Measurements from ENCODE around the gene ITPR1. TPM values are rescaled to one million over a fixed set of nuclear protein-coding genes. Genes with fewer than 3 reads are reported as not detected.
"Not testable (repeated sequence)": the region's sequence is repeated elsewhere in the genome, so short reads cannot be mapped to it uniquely, and the experiment has no call there.

Gene ITPR1
- 10 to 100 TPM; 36.8 to 43.8 TPM for total RNA-seq
- long read RNA-seq, full-length matches to known transcripts = 6 of 22 reads
- long read RNA-seq, partial matches to known transcripts = 10 of 22 reads
- long read RNA-seq, other reads (novel, unspliced or antisense) = 6 of 22 reads

DNA sequence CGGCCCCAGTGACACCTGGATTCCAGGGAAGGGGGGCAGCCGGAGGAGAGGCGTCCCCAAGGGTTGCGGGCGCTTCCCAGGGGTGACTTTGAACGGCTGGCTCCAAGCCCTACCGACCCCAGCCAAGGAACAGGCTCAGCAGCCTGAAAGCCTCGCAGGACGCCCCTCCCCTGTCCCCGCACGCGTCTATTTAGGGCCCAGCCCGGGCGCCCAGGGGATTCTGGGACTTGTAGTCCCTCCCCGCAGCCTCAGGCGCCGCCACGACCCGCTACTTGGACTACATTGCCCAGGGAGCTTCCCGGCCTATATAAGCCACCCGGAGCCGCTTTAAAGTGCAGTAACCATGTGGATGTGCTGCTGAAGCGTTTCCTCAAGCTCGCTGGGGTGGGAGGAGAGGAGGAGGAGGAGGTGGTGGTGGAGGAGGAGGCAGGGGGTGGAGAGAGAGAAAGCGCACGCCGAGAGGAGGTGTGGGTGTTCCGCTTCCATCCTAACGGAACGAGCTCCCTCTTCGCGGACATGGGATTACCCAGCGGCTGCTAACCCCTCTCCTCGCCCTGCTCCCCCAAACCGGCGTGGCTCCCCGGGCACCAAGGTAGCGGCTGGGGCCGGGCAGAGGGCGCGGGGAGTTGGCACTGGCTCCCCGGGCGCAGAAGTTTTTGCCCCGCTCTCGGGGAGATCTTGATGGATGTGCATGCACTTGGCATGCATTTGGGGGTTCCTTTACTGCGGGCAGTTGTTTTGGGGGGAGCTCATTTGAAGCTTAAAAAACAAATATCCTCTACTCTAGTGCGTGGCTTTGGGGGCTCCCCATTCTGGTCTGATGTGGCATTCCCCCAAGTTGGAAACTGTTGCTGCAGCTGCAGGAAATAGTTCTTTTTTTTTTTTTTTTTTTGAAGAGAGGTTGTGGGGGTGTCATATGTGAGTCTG lies at the start of gene ITPR1:
ITPR1 (plus strand) TSS at position 335 of the 927 bp plus-strand sequence. CDS start 23,144 bp downstream, outside the sequence.
- DNase-seq (peak; percentile 99), ATAC-seq (peak; percentile 97 to 98)
- intact Hi-C loops (cut with DNase I) = loop anchor here in 1 of 2 donors (5.0 to 10.0 kb wide), 2 partner anchors 89 to 138 kb away; no protein-coding TSS in a partner anchor

- DNase-seq (no peak), ATAC-seq (no peak)
- intact Hi-C loops (cut with DNase I) = no loop called here
Observed at GRCh38 chr3:4447295-4447999, 45.7 kb upstream of the ITPR1 start.

- ATAC-seq = no peak
- intact Hi-C loops (cut with DNase I) = no loop called here
Observed at GRCh38 chr3:4448187-4448586, 45.0 kb upstream of the ITPR1 start.

DNA sequence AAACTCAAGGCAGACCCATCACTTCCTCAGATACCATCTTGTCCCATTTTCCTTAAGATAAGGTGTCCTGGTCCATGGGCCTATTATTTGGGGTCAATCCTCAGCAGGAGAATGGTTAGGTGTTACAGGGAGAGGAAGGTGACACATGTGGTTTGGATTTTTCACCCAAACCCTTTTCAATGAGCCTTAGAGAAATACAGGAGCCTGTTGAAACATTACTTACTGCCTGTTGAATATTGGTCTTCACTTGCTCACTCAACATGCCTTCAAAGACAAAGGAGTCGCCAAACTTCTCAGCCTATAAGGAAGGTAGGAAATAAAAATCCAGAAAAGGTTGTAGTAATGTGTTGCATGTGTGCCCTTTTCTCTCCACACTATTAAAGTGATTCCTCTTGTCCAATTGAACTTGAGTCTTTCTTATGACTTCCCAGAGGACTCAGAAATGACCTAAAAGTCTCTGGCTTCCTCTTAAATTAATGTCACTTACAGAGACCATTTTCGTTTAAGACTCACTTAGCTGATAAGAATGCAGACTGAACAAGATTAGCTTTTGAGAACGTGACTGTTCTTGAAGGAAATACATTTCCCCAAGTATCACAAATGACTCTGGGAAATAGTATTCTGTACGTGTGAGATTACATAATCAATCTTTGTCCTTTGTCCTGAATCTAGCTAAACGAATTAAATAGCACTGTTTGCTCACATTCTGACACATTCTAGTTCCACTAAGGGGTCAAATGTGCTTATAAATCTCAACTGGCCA lies 43.9 kb upstream of the ITPR1 start:
- intact Hi-C loops (cut with DNase I) = no loop called here
- DNase-seq (no peak), ATAC-seq (no peak)

More at GRCh38 chr3:4448187-4448586, 45.0 kb upstream of the ITPR1 start:
- no peak for DNase-seq

DNA sequence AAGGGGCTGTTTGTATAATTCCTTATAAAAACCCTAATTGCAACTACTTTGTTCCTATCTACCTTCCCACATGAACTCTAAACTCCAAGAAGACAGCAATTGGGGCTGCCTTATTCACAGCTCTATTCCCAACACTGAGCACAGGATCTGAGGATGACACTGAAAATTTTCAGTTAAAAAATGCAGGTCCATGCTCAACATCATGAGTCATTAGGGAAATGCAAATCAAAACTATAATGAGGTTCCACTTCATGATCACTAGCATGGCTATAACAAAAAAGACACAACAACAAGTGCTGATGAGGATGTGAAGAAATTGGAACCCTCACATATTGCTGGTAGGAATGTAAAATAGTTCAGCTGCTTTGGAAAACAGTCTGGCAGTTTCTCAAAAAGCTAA lies 39.0 kb upstream of the ITPR1 start:
- intact Hi-C loops (cut with DNase I) = no loop called here
- ATAC-seq = no peak
- no peak for DNase-seq

DNA sequence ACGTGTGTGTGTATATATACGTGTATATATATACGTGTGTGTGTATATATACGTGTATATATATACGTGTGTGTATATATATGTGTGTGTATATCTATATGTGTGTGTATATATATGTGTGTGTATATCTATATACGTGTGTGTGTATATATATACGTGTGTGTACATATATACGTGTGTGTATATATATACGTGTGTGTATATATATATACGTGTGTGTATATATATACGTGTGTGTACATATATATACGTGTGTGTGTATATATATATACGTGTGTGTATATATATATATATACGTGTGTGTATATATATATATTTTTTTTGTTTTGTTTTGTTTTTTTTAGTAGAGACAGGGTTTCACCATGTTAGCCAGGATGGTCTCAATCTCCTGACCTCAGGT lies 36.4 kb upstream of the ITPR1 start:
- ATAC-seq = not testable (repeated sequence)

DNA sequence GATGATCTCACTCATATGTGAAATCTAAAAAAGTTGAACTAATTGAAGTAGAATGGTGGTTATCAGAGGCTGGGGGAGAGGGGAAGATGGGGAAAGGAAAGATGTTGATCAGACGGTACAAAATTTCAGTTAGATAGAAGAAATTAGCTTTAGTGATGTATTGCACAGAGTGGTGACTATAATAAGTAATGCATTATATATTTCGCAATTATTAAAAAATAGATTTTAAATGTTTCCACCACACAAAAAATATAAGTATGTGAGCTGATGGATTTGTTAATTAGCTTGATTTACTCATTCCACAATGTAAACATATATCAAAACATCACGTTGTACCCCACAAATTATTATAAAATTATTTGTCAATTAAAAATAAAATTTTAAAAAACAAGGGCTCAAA lies 34.2 kb upstream of the ITPR1 start:
- DNase-seq (no peak), ATAC-seq (no peak)
- intact Hi-C loops (cut with DNase I) = no loop called here

More for the DNA sequence above, 36.4 kb upstream of the ITPR1 start:
- DNase-seq; intact Hi-C loops (cut with DNase I): not testable (repeated sequence)

- intact Hi-C loops (cut with DNase I) = loop anchor here in 1 of 2 donors (10.0 kb wide), 1 partner anchor 174 kb away; no protein-coding TSS in a partner anchor
- no peak for DNase-seq
- no peak for ATAC-seq
Observed at GRCh38 chr3:4460334-4460733, 32.8 kb upstream of the ITPR1 start.

GRCh38 chr3:4461468-4462090 lies 31.6 kb upstream of the ITPR1 start:
- ATAC-seq = no peak
- intact Hi-C loops (cut with DNase I) = loop anchor here in 1 of 2 donors (10.0 kb wide), 1 partner anchor 173 kb away; no protein-coding TSS in a partner anchor

DNA sequence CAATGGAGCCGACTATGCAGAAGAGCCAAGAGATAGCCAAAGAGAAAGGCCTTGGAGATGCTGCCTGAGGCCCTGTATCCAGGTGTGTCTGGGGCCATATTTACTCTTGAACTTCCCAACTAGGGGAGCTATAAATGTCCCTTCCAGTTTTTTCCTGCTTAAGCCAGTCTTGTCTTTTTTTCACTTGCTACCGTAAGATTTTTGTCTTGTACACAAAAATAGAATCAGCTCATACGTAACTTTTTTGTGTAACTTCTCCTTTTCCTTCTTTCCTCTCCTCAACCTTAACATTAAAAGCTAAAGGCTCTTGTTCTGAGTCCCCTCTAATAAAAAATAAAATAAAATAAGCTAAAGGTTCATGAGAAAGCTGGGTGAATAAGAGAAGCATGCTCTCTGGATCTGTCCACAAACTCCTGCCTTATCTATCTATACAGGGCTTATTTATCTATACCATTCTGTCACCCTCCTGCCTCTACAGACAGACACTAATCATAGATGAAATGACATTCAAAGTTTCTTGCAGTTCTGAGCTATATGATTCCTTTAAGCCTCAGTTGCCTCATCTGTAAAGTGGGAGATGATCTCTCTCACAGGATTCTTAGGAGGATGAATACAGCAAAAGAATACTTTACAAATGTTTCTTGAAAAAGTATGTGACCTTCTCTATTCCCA lies 30.6 kb upstream of the ITPR1 start:
- DNase-seq (no peak), ATAC-seq (no peak)
- intact Hi-C loops (cut with DNase I) = loop anchor here in 1 of 2 donors (10.0 kb wide), 1 partner anchor 172 kb away; no protein-coding TSS in a partner anchor

More at GRCh38 chr3:4461468-4462090, 31.6 kb upstream of the ITPR1 start:
- DNase-seq = no peak

DNA sequence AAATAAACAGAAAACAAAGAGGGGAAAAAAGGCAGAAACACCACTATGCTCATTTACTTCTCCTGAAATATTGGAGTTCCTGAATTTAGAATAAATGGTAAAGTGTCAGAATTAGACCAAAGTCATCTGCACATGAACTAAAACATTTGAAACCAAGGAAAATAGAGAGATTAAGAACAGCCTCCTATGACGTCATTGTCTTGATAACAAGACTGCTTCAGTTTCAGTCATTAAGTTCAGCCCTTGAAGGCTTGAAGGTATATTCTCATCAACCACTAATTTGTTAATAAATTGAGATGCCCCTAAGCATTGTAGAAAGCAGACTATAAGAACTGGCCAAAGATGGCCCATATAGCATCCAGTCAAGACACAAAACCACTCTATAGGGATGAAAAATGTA lies 28.6 kb upstream of the ITPR1 start:
- ATAC-seq (no peak), DNase-seq (no peak)
- intact Hi-C loops (cut with DNase I) = loop anchor here in 1 of 2 donors (10.0 kb wide), 1 partner anchor 170 kb away; no protein-coding TSS in a partner anchor

GRCh38 chr3:4466741-4467521 lies 26.2 kb upstream of the ITPR1 start, which contains the start of gene SUMF1:
SUMF1 (minus strand) TSS chr3:4467269; CDS start chr3:4467245, 24 bp downstream.
- ATAC-seq = peak; percentile 99
- intact Hi-C loops (cut with DNase I) = loop anchor here in 1 of 2 donors (10.0 kb wide), 1 partner anchor 168 kb away; no protein-coding TSS in a partner anchor
- DNase-seq = peak; percentile 84

- intact Hi-C loops (cut with DNase I) = loop anchor here in 1 of 2 donors (10.0 kb wide), 1 partner anchor 167 kb away; no protein-coding TSS in a partner anchor
- no peak for ATAC-seq
- no peak for DNase-seq
Observed at GRCh38 chr3:4467522-4467867, 25.7 kb upstream of the ITPR1 start.

GRCh38 chr3:4471907-4472306 lies 21.2 kb upstream of the ITPR1 start:
- ATAC-seq = no peak
- intact Hi-C loops (cut with DNase I) = no loop called here
- no peak for DNase-seq

DNA sequence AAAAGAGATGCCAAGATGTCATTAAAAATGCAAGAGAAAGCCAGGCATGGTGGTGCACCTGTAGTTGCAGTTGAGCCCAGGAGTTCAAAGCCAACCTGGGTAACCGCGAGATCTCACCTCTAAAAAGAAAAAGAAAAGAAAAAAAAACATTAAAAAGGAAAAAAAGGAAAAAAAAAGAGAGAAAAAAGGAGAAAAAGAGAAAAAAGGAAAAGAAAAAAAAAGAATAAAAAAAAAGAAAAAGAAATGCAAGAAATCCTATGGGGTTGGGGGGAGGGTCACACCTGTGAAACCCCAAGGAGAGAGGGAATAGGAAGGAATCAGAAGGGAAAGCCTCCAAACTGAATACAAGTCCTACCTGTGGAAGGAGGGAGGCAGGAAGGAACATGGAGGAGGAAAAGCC lies 20.8 kb upstream of the ITPR1 start:
- DNase-seq = no peak
- ATAC-seq = no peak
- intact Hi-C loops (cut with DNase I) = no loop called here

GRCh38 chr3:4472766-4473165 lies 20.4 kb upstream of the ITPR1 start:
- intact Hi-C loops (cut with DNase I) = no loop called here
- DNase-seq (no peak), ATAC-seq (no peak)
